Osteoblast (primary cell): ENCODE data around the gene PLAC8L1. TPM values are rescaled to one million over a fixed set of nuclear protein-coding genes. Genes with fewer than 3 reads are reported as not detected.

ENCODE experiments used
- DNase-seq: peaks from one replicate; pipeline ENCODE4 v3.0.0; 2011; ENCODE audit warnings: low spot score, mixed read lengths; ENCODE audit not compliant: insufficient read length; ENCODE audit errors: missing footprints
- H2AFZ ChIP-seq: 2 replicates; pipeline ENCODE4 v1.6.0; 2011; ENCODE audit warnings: mild to moderate bottlenecking, low read length
- H3K27ac ChIP-seq: 2 replicates; pipeline ENCODE4 v1.5.1; 2011; ENCODE audit warnings: mild to moderate bottlenecking, low read depth, low read length, moderate library complexity
- H3K27me3 ChIP-seq: 2 replicates; pipeline ENCODE4 v1.6.0; 2012; ENCODE audit warnings: mild to moderate bottlenecking, control low read depth, inconsistent platforms, low read length, moderate library complexity; ENCODE audit not compliant: insufficient read depth
- H3K36me3 ChIP-seq: 2 replicates; pipeline ENCODE4 v1.5.1; 2011; ENCODE audit warnings: mild to moderate bottlenecking, low read length, control low read depth, moderate library complexity; ENCODE audit not compliant: insufficient read depth
- H3K4me1 ChIP-seq: 2 replicates; pipeline ENCODE4 v1.5.1; 2011; ENCODE audit warnings: mild to moderate bottlenecking, low read length, control low read depth, moderate library complexity; ENCODE audit not compliant: insufficient read depth
- H3K4me2 ChIP-seq: 2 replicates; pipeline ENCODE4 v1.6.0; 2011; ENCODE audit warnings: mild to moderate bottlenecking, low read length; ENCODE audit not compliant: insufficient read depth
- H3K4me3 ChIP-seq: fragments of 200-600 bp; sonication (generic); 3 replicates; pipeline ENCODE4 v1.5.1; 2012; ENCODE audit warnings: mild to moderate bottlenecking, low read length, inconsistent platforms; ENCODE audit not compliant: insufficient read depth
- H3K79me2 ChIP-seq: 2 replicates; pipeline ENCODE4 v1.6.0; 2012; ENCODE audit warnings: mild to moderate bottlenecking, low read length, control low read depth, inconsistent platforms; ENCODE audit not compliant: insufficient read depth
- H3K9me3 ChIP-seq: 2 replicates; pipeline ENCODE4 v1.5.1; 2011; ENCODE audit warnings: low read depth, low read length, control low read depth
- H4K20me1 ChIP-seq: 2 replicates; pipeline ENCODE4 v1.6.0; 2012; ENCODE audit warnings: mild to moderate bottlenecking, low read length, control low read depth; ENCODE audit not compliant: insufficient read depth
- CTCF ChIP-seq: IDR thresholded peaks from 2 replicates; pipeline ENCODE4 v1.5.1; 2011; ENCODE audit warnings: mild to moderate bottlenecking, low read depth, low read length, moderate library complexity; ENCODE audit errors: extremely low read depth
- total RNA-seq: library from RNA; depleted of rRNA; stranded (reverse); fragments of >200 nt; gene quantifications from 2 replicates; pipeline ENCODE4 v1.2.3, GENCODE V29; 2012

PLAC8L1 gene
- total RNA-seq, 1 donor: not detected

GRCh38 chr5:146071171-146071570 is 34.2 kb downstream of the PLAC8L1 start:
- DNase-seq: no peak
- Histone ChIP-seq H3K27ac (no peak overlapping the region), H3K79me2 (no peaks in the 10 kb centered on the region), H3K4me1 (no peaks in the 10 kb centered on the region), H3K9me3 (no peaks in the 10 kb centered on the region), H3K36me3 (no peaks in the 10 kb centered on the region), H3K4me3 (no peak overlapping the region), H4K20me1 (no peaks in the 10 kb centered on the region), H3K4me2 (no peak overlapping the region), H3K27me3 (no peaks in the 10 kb centered on the region), H2AFZ (no peak overlapping the region)
- no peak for TF ChIP-seq CTCF

DNA sequence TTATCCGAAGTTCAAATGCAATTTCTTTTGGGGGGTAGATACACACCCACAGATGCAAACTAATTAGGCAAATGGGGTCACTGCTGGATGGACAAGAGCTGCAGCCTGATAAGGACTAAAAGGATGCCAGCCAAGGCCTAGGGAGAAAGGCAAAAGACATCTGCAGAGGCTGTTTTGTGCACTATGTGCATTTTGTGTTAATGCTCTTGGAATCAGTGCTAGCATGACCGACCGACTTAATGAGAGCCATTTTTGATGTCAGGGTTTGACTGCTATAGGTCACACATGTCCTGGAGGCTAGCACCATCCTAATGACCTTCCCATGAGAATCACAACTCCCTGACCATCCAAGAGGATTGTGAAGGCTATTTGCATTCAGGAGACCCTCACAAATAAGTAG is 34.6 kb downstream of the PLAC8L1 start:
- no peak overlapping the region for H3K4me3 ChIP-seq
- no peak for DNase-seq
- H2AFZ ChIP-seq: no peak overlapping the region

DNA sequence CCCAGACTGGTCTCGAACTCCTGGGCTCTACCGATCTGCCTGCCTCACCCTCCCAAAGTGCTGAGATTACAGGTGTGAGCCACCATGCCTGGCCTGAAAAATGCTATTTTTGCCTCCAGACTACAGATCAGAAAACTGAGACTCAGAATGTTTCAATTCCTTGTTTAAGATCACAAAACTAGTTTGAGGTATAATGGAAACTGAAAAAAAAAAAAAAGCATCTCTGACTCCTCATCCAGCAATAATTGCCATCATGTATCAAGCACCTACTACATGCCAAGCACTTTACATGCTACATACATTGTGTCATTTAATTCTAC is 35.6 kb downstream of the PLAC8L1 start:
- H3K4me3 ChIP-seq: no peak overlapping the region
- no peaks in the 10 kb centered on the region for H4K20me1 ChIP-seq
- H3K9me3 ChIP-seq: no peaks in the 10 kb centered on the region
- no peaks in the 10 kb centered on the region for H3K27me3 ChIP-seq
- no peaks in the 10 kb centered on the region for H3K36me3 ChIP-seq
- no peak for TF ChIP-seq CTCF
- H3K79me2 ChIP-seq: no peaks in the 10 kb centered on the region
- no peak overlapping the region for H3K27ac ChIP-seq
- H3K4me1 ChIP-seq: no peaks in the 10 kb centered on the region
- no peak overlapping the region for H3K4me2 ChIP-seq
- no peak for DNase-seq
- H2AFZ ChIP-seq: no peak overlapping the region

More for the DNA sequence above, 34.6 kb downstream of the PLAC8L1 start:
- Histone ChIP-seq H3K36me3 (no peaks in the 10 kb centered on the region), H4K20me1 (no peaks in the 10 kb centered on the region), H3K4me1 (no peaks in the 10 kb centered on the region), H3K4me2 (no peak overlapping the region), H3K27ac (no peak overlapping the region), H3K79me2 (no peaks in the 10 kb centered on the region), H3K9me3 (no peaks in the 10 kb centered on the region), H3K27me3 (no peaks in the 10 kb centered on the region)
- no peak for TF ChIP-seq CTCF

GRCh38 chr5:146068977-146069779 is 36.2 kb downstream of the PLAC8L1 start:
- H3K79me2 ChIP-seq: no peaks in the 10 kb centered on the region
- H3K9me3 ChIP-seq: no peaks in the 10 kb centered on the region
- no peak for DNase-seq
- no peaks in the 10 kb centered on the region for H4K20me1 ChIP-seq
- H3K4me2 ChIP-seq: no peak overlapping the region
- no peak overlapping the region for H3K4me3 ChIP-seq
- no peak for TF ChIP-seq CTCF
- H3K36me3 ChIP-seq: no peaks in the 10 kb centered on the region
- no peak overlapping the region for H2AFZ ChIP-seq
- no peaks in the 10 kb centered on the region for H3K4me1 ChIP-seq
- H3K27me3 ChIP-seq: no peaks in the 10 kb centered on the region
- no peak overlapping the region for H3K27ac ChIP-seq
